ENCODE measurements around the gene CYP26A1.

GRCh38 chr10:93065675-93066543 is 7.8 kb upstream of the CYP26A1 start:
- no peak for TF ChIP-seq POLR2A (IDR thresholded peaks at IDR 0.05)
- TF ChIP-seq, protein P1, sequence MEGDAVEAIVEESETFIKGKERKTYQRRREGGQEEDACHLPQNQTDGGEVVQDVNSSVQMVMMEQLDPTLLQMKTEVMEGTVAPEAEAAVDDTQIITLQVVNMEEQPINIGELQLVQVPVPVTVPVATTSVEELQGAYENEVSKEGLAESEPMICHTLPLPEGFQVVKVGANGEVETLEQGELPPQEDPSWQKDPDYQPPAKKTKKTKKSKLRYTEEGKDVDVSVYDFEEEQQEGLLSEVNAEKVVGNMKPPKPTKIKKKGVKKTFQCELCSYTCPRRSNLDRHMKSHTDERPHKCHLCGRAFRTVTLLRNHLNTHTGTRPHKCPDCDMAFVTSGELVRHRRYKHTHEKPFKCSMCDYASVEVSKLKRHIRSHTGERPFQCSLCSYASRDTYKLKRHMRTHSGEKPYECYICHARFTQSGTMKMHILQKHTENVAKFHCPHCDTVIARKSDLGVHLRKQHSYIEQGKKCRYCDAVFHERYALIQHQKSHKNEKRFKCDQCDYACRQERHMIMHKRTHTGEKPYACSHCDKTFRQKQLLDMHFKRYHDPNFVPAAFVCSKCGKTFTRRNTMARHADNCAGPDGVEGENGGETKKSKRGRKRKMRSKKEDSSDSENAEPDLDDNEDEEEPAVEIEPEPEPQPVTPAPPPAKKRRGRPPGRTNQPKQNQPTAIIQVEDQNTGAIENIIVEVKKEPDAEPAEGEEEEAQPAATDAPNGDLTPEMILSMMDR (IDR thresholded peaks at IDR 0.05): no peak
